NK-92 treated with Interleukin-12 subunit alpha and Interleukin-12 subunit beta, amount 100 ng/mL, for 24 hours (cell line): Measurements from ENCODE around the gene OR2F1.
"Not testable (repeated sequence)": the region's sequence is repeated elsewhere in the genome, so short reads cannot be mapped to it uniquely, and the experiment has no call there.

Experiments
- DNase-seq: peaks from one replicate; lab custom pipeline; 2025; lab: John Stamatoyannopoulos, UW

Gene OR2F1

DNA sequence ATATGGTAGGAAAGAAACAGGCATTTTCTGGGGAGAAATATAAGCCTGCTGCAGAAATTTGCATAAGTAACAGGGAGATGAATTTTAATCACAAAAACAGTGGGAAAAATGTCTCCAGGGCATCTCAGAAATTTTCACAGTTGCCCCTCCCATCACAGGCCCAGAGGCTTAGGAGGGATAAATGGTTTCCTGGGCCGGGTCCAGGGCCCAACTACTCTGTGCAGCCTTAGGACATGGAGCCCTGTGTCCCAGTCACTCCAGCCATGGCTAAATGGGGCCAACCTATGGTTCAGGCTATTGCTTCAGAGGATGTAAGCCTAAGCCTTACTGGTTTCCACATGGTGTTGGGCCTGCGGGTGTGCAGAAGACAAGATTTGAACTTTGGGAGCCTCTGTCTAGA lies 54.7 kb downstream of the OR2F1 start:
- DNase-seq = no peak

DNA sequence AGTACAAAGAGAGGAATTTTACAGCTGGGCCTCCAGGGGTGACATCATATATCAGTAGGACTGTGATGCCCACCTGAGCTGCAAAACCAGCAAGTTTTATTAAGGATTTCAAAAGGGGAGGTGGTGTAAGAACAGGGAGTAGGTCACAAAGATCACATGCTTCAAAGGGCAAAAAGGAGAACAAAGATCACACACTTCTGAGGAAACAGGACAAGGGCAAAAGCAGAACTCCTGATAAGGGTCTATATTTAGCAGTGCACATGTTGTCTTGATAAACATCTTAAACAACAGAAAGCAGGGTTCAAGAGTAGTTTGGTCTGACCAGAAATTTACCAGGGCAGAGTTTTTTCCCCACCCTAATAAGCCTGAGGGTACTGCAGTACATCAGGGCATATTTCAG lies 55.4 kb downstream of the OR2F1 start:
- not testable (repeated sequence) for DNase-seq

DNA sequence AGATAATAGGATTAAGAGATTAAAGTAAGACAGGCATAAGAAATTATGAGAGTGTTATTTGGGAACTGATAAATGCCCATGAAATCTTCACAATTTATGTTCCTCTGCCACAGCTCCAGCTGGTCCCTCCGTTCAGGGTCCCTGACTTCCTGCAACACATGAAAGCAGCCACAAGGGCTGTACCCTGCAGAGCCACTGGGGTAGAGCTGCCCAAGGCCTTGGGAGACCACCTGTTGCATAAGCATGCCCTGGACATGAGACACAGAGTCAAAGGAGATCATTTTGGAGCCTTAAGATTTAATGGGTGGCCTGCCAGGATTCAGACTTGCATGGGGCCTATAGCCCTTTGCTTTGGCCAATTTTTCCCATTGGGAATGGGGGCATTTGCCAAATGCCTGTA lies 56.2 kb downstream of the OR2F1 start:
- not testable (repeated sequence) for DNase-seq

- DNase-seq = no peak
Observed at GRCh38 chr7:144011458-144012230, 57.0 kb downstream of the OR2F1 start.
